DMS114 treated with DMSO at 0.1 percent for 48 hours (cell line): ENCODE data around the gene PILRB.
"Not testable (repeated sequence)": the region's sequence is repeated elsewhere in the genome, so short reads cannot be mapped to it uniquely, and the experiment has no call there.

Source experiments
- DNase-seq: peaks from one replicate; lab custom pipeline; 2025; ENCODE audit not compliant: unreplicated experiment; lab: John Stamatoyannopoulos, UW

PILRB gene

GRCh38 chr7:100353685-100354330 is 4.1 kb upstream of the PILRB start:
- DNase-seq: no peak

GRCh38 chr7:100356416-100357068 is 1.4 kb upstream of the PILRB start:
- no peak for DNase-seq

GRCh38 chr7:100357131-100357561 is 771 bp upstream of the PILRB start:
- DNase-seq: no peak

GRCh38 chr7:100358857-100359212 is 918 bp downstream of the PILRB start:
- DNase-seq: no peak

- no peak for DNase-seq
Measured at GRCh38 chr7:100360135-100360854, 2.4 kb downstream of the PILRB start.

- no peak for DNase-seq
Measured at GRCh38 chr7:100363098-100363497, 5.2 kb downstream of the PILRB start.

- DNase-seq: not testable (repeated sequence)
Measured at GRCh38 chr7:100363797-100364196, 5.9 kb downstream of the PILRB start.

GRCh38 chr7:100364480-100364879 is 6.6 kb downstream of the PILRB start:
- DNase-seq: no peak

GRCh38 chr7:100365998-100366367 is 8.1 kb downstream of the PILRB start:
- DNase-seq: not testable (repeated sequence)

- no peak for DNase-seq
Measured at GRCh38 chr7:100366411-100367250, 8.7 kb downstream of the PILRB start.

GRCh38 chr7:100367251-100367620 is 9.3 kb downstream of the PILRB start:
- DNase-seq: no peak

GRCh38 chr7:100367676-100368613 is 10.0 kb downstream of the PILRB start:
- DNase-seq: no peak

GRCh38 chr7:100369105-100369504 is 11.2 kb downstream of the PILRB start:
- DNase-seq: no peak

GRCh38 chr7:100370303-100370702 is 12.4 kb downstream of the PILRB start:
- DNase-seq: no peak

GRCh38 chr7:100370746-100371145 is 12.8 kb downstream of the PILRB start:
- no peak for DNase-seq

GRCh38 chr7:100371561-100372171 is 13.7 kb downstream of the PILRB start:
- DNase-seq: no peak

GRCh38 chr7:100372256-100372655 is 14.3 kb downstream of the PILRB start:
- no peak for DNase-seq

- no peak for DNase-seq
Measured at GRCh38 chr7:100372694-100373093, 14.8 kb downstream of the PILRB start.

- no peak for DNase-seq
Measured at GRCh38 chr7:100373261-100373831, 15.4 kb downstream of the PILRB start, which contains the start of gene PILRA. TSS of gene PILRA (plus strand) at chr7:100373487. CDS start at chr7:100373657, 170 bp downstream.
